ENCODE data around the gene DMTF1. TPM values are rescaled to one million over a fixed set of nuclear protein-coding genes. Genes with fewer than 3 reads are reported as not detected.

Gene DMTF1
- total RNA-seq, 1 donor from 2014 or later: 19.4 TPM

DNA sequence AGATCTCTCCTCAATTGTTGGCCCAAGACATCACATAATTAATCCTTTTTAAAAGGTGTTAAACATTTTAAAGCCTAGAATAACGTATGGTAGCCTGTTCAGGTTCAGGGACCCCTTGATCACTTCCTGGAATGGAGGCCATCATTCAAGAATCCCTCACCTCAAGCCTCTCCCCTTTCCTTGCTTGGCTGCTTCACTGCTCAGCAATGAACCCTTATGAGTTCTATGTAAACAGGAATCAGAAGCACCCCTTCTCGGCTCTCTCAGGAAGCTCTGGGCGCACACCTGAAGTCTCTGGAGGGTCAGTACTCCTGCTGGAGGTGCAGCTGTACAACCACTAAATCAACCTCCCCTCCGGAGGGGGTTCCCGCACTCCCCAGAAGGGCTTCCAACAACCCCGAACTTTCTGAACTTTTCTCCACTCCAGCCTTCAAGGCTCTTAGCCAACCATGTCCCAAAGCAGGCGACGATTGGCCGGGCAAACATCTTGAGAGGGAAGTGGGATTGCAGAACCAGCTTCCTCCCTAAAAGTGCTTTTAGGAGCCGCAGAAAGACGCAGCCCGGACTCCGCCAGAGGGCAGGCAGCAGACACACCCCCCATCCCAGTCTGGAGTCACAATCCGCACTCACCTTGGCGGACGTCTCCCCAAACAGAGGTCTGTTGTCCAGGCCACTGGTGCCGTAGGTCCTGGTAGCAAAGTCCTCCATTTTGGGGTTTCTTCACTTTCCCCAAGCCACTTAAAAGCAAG lies 66.7 kb downstream of the DMTF1 start:
- intact Hi-C loops (cut with micrococcal nuclease): no loop called here
- Histone ChIP-seq H3K4me1 (peaks cover 56% of the 10 kb centered on the region), H3K27ac (replicated peaks) (peak overlapping the region; percentile 91), H3K9me3 (replicated peaks) (no peaks in the 10 kb centered on the region), H3K27me3 (ENCODE audit: low read depth) (peaks cover 13% of the 10 kb centered on the region), H3K36me3 (no peaks in the 10 kb centered on the region), H3K4me3 (peak overlapping the region; percentile 95)
- TF ChIP-seq, protein P1, sequence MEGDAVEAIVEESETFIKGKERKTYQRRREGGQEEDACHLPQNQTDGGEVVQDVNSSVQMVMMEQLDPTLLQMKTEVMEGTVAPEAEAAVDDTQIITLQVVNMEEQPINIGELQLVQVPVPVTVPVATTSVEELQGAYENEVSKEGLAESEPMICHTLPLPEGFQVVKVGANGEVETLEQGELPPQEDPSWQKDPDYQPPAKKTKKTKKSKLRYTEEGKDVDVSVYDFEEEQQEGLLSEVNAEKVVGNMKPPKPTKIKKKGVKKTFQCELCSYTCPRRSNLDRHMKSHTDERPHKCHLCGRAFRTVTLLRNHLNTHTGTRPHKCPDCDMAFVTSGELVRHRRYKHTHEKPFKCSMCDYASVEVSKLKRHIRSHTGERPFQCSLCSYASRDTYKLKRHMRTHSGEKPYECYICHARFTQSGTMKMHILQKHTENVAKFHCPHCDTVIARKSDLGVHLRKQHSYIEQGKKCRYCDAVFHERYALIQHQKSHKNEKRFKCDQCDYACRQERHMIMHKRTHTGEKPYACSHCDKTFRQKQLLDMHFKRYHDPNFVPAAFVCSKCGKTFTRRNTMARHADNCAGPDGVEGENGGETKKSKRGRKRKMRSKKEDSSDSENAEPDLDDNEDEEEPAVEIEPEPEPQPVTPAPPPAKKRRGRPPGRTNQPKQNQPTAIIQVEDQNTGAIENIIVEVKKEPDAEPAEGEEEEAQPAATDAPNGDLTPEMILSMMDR (IDR thresholded peaks at IDR 0.05; ENCODE audit: borderline replicate concordance): no peak
- peak; percentile 55 for DNase-seq

DNA sequence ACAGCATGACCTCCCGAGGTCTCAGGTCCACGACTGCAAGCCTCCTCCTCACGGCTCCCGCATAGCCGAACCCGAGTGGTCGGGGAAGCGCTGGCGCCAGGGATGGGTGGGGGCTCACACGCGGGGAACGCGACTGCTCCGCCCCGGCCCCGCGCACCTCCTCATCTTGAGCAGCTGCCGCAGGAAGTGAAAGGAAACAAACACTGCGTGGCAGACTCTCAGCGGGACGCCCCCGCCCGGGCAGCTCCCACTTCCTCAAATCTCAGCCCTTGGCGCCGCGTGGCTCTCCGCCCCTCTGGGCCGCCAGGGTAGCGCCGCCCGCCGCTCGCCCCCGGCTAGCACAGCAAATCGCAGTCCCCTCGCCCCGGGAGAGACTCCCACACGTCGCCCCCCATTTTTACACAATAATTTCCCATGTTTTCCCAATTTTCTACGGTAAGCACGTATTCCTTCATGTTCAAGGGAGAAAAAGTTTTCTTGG lies 67.3 kb downstream of the DMTF1 start, which contains the start of gene TMEM243:
TSS of gene TMEM243 (minus strand) at position 188 of the 481 bp plus-strand sequence. CDS start 229 bp downstream, outside the sequence.
- Histone ChIP-seq H3K4me3 (peak within 1 kb of the TSS; percentile 95), H3K36me3 (no peaks in the 10 kb centered on the region), H3K27ac (replicated peaks) (peak within 1 kb of the TSS; percentile 91), H3K4me1 (peaks cover 50% of the 10 kb centered on the region), H3K27me3 (ENCODE audit: low read depth) (peaks cover 13% of the 10 kb centered on the region), H3K9me3 (replicated peaks) (no peaks in the 10 kb centered on the region)
- TF ChIP-seq, protein P1 (IDR thresholded peaks at IDR 0.05; ENCODE audit: borderline replicate concordance): no peak
- peak; percentile 84 for DNase-seq
- intact Hi-C loops (cut with micrococcal nuclease): no loop called here

DNA sequence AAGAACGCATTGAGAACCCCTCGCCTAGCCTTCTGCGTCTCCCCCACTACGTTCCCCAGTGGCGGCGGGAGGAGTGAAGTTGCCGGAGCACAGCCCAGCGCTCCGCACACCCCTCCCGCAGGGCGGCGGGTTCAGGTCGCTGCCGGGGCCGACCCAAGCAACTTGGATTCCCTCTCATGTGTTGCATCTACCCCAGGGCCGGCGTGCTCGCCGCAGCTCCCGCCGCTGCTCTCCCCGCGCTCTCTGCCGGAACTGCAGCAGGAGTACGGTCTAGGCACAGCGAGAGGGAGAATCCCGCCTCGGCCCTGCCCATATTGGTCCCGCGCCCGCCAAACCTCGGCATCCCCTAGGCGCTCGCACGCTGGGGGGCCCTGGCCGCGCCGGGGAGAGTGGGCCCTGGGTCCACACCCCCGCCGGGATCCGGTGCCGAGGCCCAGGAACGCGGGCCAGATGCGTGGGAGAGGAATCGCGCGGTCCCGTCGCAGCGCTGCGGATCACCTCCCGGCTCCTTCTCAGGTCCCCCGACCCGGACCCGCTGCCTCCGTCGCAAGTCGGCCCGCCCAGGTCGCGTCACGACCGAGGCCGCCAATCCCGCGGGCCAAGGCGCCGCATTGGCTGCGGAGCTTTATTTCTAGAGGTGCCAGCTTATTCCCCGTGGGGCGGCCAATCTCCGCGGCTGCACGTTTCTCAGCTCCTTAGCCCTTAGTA lies 67.9 kb downstream of the DMTF1 start:
- intact Hi-C loops (cut with micrococcal nuclease): no loop called here
- peaks cover 49% of the 10 kb centered on the region for H3K4me1 ChIP-seq
- TF ChIP-seq, protein P1 (IDR thresholded peaks at IDR 0.05; ENCODE audit: borderline replicate concordance): no peak
- H3K27me3 ChIP-seq (ENCODE audit: low read depth): peaks cover 13% of the 10 kb centered on the region
- no peaks in the 10 kb centered on the region for H3K36me3 ChIP-seq
- H3K9me3 ChIP-seq (replicated peaks): no peaks in the 10 kb centered on the region
- H3K4me3 ChIP-seq: peak overlapping the region; percentile 95
- DNase-seq: peak; percentile 78
- peak overlapping the region; percentile 91 for H3K27ac ChIP-seq (replicated peaks)

DNA sequence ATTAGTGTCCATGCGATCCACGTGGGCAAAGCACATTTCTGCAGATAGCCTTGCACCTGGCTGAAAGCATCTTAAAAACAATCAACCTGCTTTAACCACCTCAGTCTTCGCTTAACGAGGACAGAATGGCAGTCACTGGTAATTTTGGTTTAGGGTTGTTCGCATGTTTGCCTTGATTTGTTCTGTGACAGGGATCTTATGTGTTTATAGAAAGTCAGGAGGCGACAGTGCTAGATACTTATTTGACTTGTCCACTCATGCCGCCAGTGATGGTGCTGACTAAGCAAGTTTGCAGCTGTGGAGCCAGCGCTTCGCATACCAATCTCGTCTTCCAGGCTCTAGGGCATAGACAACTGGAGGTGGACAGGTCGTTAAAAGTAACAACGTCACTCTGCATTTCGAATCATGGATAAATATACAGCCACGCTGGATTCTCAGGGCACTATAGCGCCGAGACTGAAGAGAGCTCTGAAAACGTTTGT lies 68.5 kb downstream of the DMTF1 start:
- peak overlapping the region; percentile 91 for H3K27ac ChIP-seq (replicated peaks)
- intact Hi-C loops (cut with micrococcal nuclease): no loop called here

DNA sequence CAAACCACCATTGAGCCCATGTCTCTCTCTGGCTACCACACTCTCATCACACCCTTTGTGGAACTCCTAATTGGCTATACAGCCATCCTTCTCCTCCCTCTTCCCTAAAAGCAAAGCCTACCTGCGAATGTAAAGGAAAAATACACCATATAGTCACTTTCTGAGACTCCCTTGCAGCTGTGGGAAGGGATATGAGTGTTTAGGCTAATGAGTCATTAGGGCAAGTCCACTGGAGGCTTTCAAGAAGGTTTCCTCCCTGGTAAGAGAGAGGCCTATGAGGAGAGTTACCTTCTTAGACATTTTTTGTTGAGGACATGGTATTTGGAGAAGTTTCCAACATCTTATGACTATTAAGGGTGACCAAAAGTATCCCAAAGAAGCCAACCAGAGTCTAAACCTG lies 71.4 kb downstream of the DMTF1 start:
- Histone ChIP-seq H3K4me1 (peaks cover 26% of the 10 kb centered on the region), H3K9me3 (replicated peaks) (no peaks in the 10 kb centered on the region), H3K4me3 (no peak overlapping the region), H3K27me3 (ENCODE audit: low read depth) (peaks cover 24% of the 10 kb centered on the region), H3K27ac (replicated peaks) (no peak overlapping the region), H3K36me3 (no peaks in the 10 kb centered on the region)
- TF ChIP-seq, protein P1 (IDR thresholded peaks at IDR 0.05; ENCODE audit: borderline replicate concordance): no peak
- intact Hi-C loops (cut with micrococcal nuclease): no loop called here
- DNase-seq: no peak

More for the DNA sequence above, 68.5 kb downstream of the DMTF1 start:
- Histone ChIP-seq H3K27me3 (ENCODE audit: low read depth) (peaks cover 17% of the 10 kb centered on the region), H3K4me3 (peak overlapping the region; percentile 95), H3K9me3 (replicated peaks) (no peaks in the 10 kb centered on the region), H3K4me1 (peaks cover 49% of the 10 kb centered on the region), H3K36me3 (no peaks in the 10 kb centered on the region)
- TF ChIP-seq, protein P1 (IDR thresholded peaks at IDR 0.05; ENCODE audit: borderline replicate concordance): no peak
- no peak for DNase-seq

All from left ventricle myocardium inferior (tissue), 1 donor.